ENCODE measurements around the gene CNGA3. TPM values are rescaled to one million over a fixed set of nuclear protein-coding genes. Genes with fewer than 3 reads are reported as not detected.

CNGA3 gene
- total RNA-seq, 4 donors from 2014 or later: 0.40 to 1.8 (median 1.6) TPM; not detected in 1

DNA sequence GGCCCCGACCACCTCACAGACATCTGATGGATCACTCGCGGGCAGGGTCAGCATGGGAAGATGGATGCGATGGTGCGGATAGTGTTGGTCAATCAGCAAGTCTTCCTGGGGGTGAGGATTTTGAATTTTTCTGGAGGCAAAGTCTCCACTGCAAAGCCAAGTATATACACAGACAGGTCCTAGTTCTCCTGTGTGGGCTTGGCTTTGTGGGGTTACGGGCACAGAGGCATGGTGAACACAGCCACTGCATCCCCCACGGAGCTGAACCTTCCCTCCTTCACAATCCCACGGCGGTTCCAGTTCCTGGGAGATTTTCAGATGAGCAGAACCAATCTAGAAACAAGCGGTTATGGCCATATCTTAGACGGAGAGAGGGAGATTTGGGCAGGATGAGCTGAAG, 35.8 kb downstream of the CNGA3 start:
- in situ Hi-C loops (cut with MboI; ENCODE audit: low pct_ligation_motif_present in 1 of 4, low pct_unique_long_range_greater_than_20kb in 1 of 4, low sequenced_read_pairs in 3 of 4): loop anchor here in 3 of 4 donors (10.0 to 25.0 kb wide), 2 partner anchors 570 to 577 kb away; no protein-coding TSS in a partner anchor
- Histone ChIP-seq H3K4me1 (peaks cover 0 to 10% (median 4%) of the 10 kb centered on the region in 4 donors), H3K4me3 (no peak overlapping the region), H3K27me3 (no peaks in the 10 kb centered on the region), H3K36me3 (no peaks in the 10 kb centered on the region), H3K27ac (no peak overlapping the region), H3K9me3 (no peaks in the 10 kb centered on the region)
- 94 to 100% methylated on average over 7 to 11 of the region's 11 CpGs for WGBS, 2 donors (ENCODE audit: low coverage in 1 of 2)
- TF ChIP-seq CTCF (IDR thresholded peaks at IDR 0.05) (no peak), POLR2AphosphoS5 (IDR thresholded peaks at IDR 0.05) (no peak), EP300 (IDR thresholded peaks at IDR 0.05; ENCODE audit: low read depth) (no peak), POLR2A (IDR thresholded peaks at IDR 0.05) (no peak)
- no peak for DNase-seq
- intact Hi-C loops (cut with DNase I; ENCODE audit: low total_unique reads): loop anchor here (2.0 kb wide), 1 partner anchor 577 kb away; no protein-coding TSS in a partner anchor

GRCh38 chr2:98382739-98383138, 36.5 kb downstream of the CNGA3 start:
- no peak for DNase-seq
- H3K4me3 ChIP-seq: no peak overlapping the region

GRCh38 chr2:98383166-98383565, 36.9 kb downstream of the CNGA3 start:
- Histone ChIP-seq H3K27me3 (no peaks in the 10 kb centered on the region), H3K4me1 (peaks cover 0 to 10% (median 4%) of the 10 kb centered on the region in 4 donors), H3K36me3 (no peaks in the 10 kb centered on the region), H3K9me3 (no peaks in the 10 kb centered on the region), H3K4me3 (no peak overlapping the region), H3K27ac (no peak overlapping the region)
- DNase-seq: no peak
- in situ Hi-C loops (cut with MboI; ENCODE audit: low pct_ligation_motif_present in 1 of 4, low pct_unique_long_range_greater_than_20kb in 1 of 4, low sequenced_read_pairs in 3 of 4) (loop anchor here in 3 of 4 donors (10.0 to 25.0 kb wide), 2 partner anchors 571 to 578 kb away; no protein-coding TSS in a partner anchor), intact Hi-C loops (cut with DNase I; ENCODE audit: low total_unique reads) (loop anchor here (2.0 kb wide), 1 partner anchor 578 kb away; no protein-coding TSS in a partner anchor)
- no peak for TF ChIP-seq EP300 (IDR thresholded peaks at IDR 0.05; ENCODE audit: low read depth)
- TF ChIP-seq POLR2A (IDR thresholded peaks at IDR 0.05): no peak
- no peak for TF ChIP-seq POLR2AphosphoS5 (IDR thresholded peaks at IDR 0.05)
- TF ChIP-seq CTCF (IDR thresholded peaks at IDR 0.05): no peak
- 74 to 83% methylated on average over 4 to 6 of the region's 6 CpGs for WGBS, 2 donors (ENCODE audit: low coverage in 1 of 2)

More at GRCh38 chr2:98382739-98383138, 36.5 kb downstream of the CNGA3 start:
- Histone ChIP-seq H3K36me3 (no peaks in the 10 kb centered on the region), H3K9me3 (no peaks in the 10 kb centered on the region), H3K4me1 (peaks cover 0 to 10% (median 4%) of the 10 kb centered on the region in 4 donors), H3K27me3 (no peaks in the 10 kb centered on the region), H3K27ac (no peak overlapping the region)
- in situ Hi-C loops (cut with MboI; ENCODE audit: low pct_ligation_motif_present in 1 of 4, low pct_unique_long_range_greater_than_20kb in 1 of 4, low sequenced_read_pairs in 3 of 4) (loop anchor here in 3 of 4 donors (10.0 to 25.0 kb wide), 2 partner anchors 570 to 578 kb away; no protein-coding TSS in a partner anchor), intact Hi-C loops (cut with DNase I; ENCODE audit: low total_unique reads) (loop anchor here (2.0 kb wide), 1 partner anchor 578 kb away; no protein-coding TSS in a partner anchor)
- 86 to 100% methylated on average over 1 to 7 of the region's 7 CpGs for WGBS, 2 donors (ENCODE audit: low coverage in 1 of 2)
- TF ChIP-seq POLR2A (IDR thresholded peaks at IDR 0.05): no peak

DNA sequence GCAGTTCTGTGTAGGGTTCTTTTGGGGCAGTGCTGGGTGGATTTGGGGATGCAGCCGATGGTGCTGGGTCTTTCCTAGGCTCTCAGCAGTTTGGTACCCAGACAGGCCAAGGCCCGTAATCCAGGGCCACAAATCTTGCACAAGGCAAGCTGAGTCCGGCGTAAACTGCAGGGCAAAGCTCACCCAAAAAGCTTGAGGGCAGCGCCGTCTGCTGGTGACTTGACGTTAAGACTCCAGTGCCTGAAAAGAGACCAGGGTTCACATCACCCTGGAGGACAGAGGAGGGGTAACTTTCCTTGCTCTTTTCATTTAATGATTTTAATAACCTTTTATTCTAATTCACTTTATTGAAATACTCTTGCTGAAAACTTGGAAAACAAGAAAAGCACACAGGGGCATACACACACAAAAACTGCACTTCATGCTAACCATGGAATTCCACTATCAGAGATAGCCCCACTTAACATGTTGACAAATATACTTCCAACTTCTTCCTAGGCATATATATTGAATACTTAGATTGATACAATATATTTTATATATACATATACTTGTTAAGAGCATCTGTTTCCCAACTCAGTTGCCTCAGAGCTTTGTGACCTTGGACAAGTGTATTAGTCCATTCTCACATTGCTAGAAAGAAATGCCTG, 38.9 kb downstream of the CNGA3 start:
- Histone ChIP-seq H3K27me3 (no peaks in the 10 kb centered on the region), H3K9me3 (no peaks in the 10 kb centered on the region), H3K4me3 (no peak overlapping the region), H3K36me3 (no peaks in the 10 kb centered on the region), H3K27ac (no peak overlapping the region), H3K4me1 (peaks cover 0 to 3% (median 1%) of the 10 kb centered on the region in 4 donors)
- intact Hi-C loops (cut with DNase I; ENCODE audit: low total_unique reads) (no loop called here), in situ Hi-C loops (cut with MboI; ENCODE audit: low pct_ligation_motif_present in 1 of 4, low pct_unique_long_range_greater_than_20kb in 1 of 4, low sequenced_read_pairs in 3 of 4) (loop anchor here (5.0 to 25.0 kb wide), 3 partner anchors 573 to 583 kb away; no protein-coding TSS in a partner anchor)
- no peak for TF ChIP-seq POLR2AphosphoS5 (IDR thresholded peaks at IDR 0.05)
- TF ChIP-seq CTCF (IDR thresholded peaks at IDR 0.05): peak; percentile 90 to 99 (median 95)
- 4 to 13% methylated on average over 4 to 7 of the region's 7 CpGs for WGBS, 2 donors (ENCODE audit: low coverage in 1 of 2)
- peak; percentile 84 for DNase-seq
